Fibroblast of lung (primary cell): Measurements from ENCODE around the gene PDE4D. TPM values are rescaled to one million over a fixed set of nuclear protein-coding genes. Genes with fewer than 3 reads are reported as not detected.

Experiments
- DNase-seq, 2 donors: peaks; one replicate each; pipeline versions ENCODE4 v3.0.0 to v3.0.0-alpha.2; 2010; ENCODE audit warnings: low read depth in 2 of 2
- H2AFZ ChIP-seq: 2 replicates; pipeline ENCODE4 v1.5.1; 2012; ENCODE audit warnings: low read length, control low read depth, inconsistent platforms
- H3K27ac ChIP-seq: 2 replicates; pipeline ENCODE4 v1.5.1; 2011; ENCODE audit warnings: low read length, control low read depth; ENCODE audit not compliant: insufficient read depth
- H3K27me3 ChIP-seq: 2 replicates; pipeline ENCODE4 v1.5.1; 2011; ENCODE audit warnings: mild to moderate bottlenecking, low read length; ENCODE audit not compliant: control insufficient read depth, insufficient read depth
- H3K36me3 ChIP-seq: 2 replicates; pipeline ENCODE4 v1.5.1; 2011; ENCODE audit warnings: low read length; ENCODE audit not compliant: control insufficient read depth, insufficient read depth
- H3K4me1 ChIP-seq: 2 replicates; pipeline ENCODE4 v1.5.1; 2011; ENCODE audit warnings: low read length; ENCODE audit not compliant: control insufficient read depth, insufficient read depth; ENCODE audit errors: extremely low read depth
- H3K4me2 ChIP-seq: 2 replicates; pipeline ENCODE4 v1.5.1; 2011; ENCODE audit warnings: low read length, control low read depth; ENCODE audit not compliant: insufficient read depth; ENCODE audit errors: extremely low read depth
- H3K4me3 ChIP-seq, 4 experiments: fragments of 200-600 bp in 1 of 4; sonication (generic) in 1 of 4; replicated peaks in 1 of 4; 2 replicates each; pipeline ENCODE4 v1.5.1; 2011 to 2016; ENCODE audit warnings: low read length in 4 of 4, low read depth in 3 of 4, mild to moderate bottlenecking in 3 of 4, control low read depth in 2 of 4, inconsistent platforms in 1 of 4, mixed read lengths in 1 of 4; ENCODE audit not compliant: insufficient read depth in 1 of 4; ENCODE audit errors: control extremely low read depth in 1 of 4
- H3K79me2 ChIP-seq: 2 replicates; pipeline ENCODE4 v1.5.1; 2012; ENCODE audit warnings: mild to moderate bottlenecking, low read length, inconsistent platforms; ENCODE audit not compliant: control insufficient read depth, insufficient read depth
- H3K9ac ChIP-seq: 2 replicates; pipeline ENCODE4 v1.5.1; 2011; ENCODE audit warnings: mild to moderate bottlenecking, low read length, control low read depth; ENCODE audit not compliant: insufficient read depth
- H3K9me3 ChIP-seq: 2 replicates; pipeline ENCODE4 v1.5.1; 2012; ENCODE audit warnings: low read depth, low read length; ENCODE audit not compliant: control insufficient read depth, insufficient read depth
- H4K20me1 ChIP-seq: 2 replicates; pipeline ENCODE4 v1.5.1; 2011; ENCODE audit warnings: low read length; ENCODE audit not compliant: control insufficient read depth, insufficient read depth; ENCODE audit errors: extremely low read depth
- CTCF ChIP-seq, 2 donors: IDR thresholded peaks in 1 of 2; conservative IDR thresholded peaks in 1 of 2; 1 replicate in 1 of 2; 2 replicates in 1 of 2; pipeline ENCODE4 v1.5.1; 2011 to 2012; ENCODE audit warnings: low read length in 2 of 2, control low read depth in 1 of 2, inconsistent platforms in 1 of 2, low read depth in 1 of 2, mild to moderate bottlenecking in 1 of 2
- EZH2 ChIP-seq: IDR thresholded peaks from 2 replicates; pipeline ENCODE4 v1.5.1; 2012; ENCODE audit warnings: low read length, control low read depth, mild to moderate bottlenecking; ENCODE audit errors: missing control alignments
- polyA plus RNA-seq, 2 donors: library from polyadenylated mRNA; depleted of rRNA in 1 of 2; stranded (reverse) in 1 of 2; unstranded in 1 of 2; fragments of >200 nt; gene quantifications; 2 replicates each; pipeline ENCODE4 v1.2.1, GENCODE V29; 2011 to 2012; ENCODE audit warnings: missing spikeins in 1 of 2
- total RNA-seq: library from RNA; depleted of rRNA; stranded (reverse); fragments of >200 nt; gene quantifications from 2 replicates; pipeline ENCODE4 v1.2.1, GENCODE V29; 2014

Gene PDE4D
- total and polyA plus RNA-seq, 2 donors (not counting 1 experiment from before 2014, with no cell fraction given) = 2.1 to 8.3 TPM

- peaks cover 2% of the 10 kb centered on the region for H3K4me1 ChIP-seq
- no peak overlapping the region for H2AFZ ChIP-seq
- H3K36me3 ChIP-seq = no peaks in the 10 kb centered on the region
- H3K27me3 ChIP-seq = no peaks in the 10 kb centered on the region
- DNase-seq = peak in 1 of 2 donors; percentile 18
- no peaks in the 10 kb centered on the region for H3K9me3 ChIP-seq
- H3K4me3 ChIP-seq = no peak overlapping the region
- H3K27ac ChIP-seq = no peak overlapping the region
- H3K9ac ChIP-seq = no peak overlapping the region
- TF ChIP-seq CTCF (conservative IDR thresholded peaks at IDR 0.05 in 1 of 2, IDR thresholded peaks at IDR 0.05 in 1 of 2; ENCODE audit: low read depth in 1 of 2, low read length in 2 of 2) (no peak), EZH2 (no peak)
- no peak overlapping the region for H3K4me2 ChIP-seq
- H4K20me1 ChIP-seq = no peaks in the 10 kb centered on the region
- no peaks in the 10 kb centered on the region for H3K79me2 ChIP-seq
These were observed 309.5 kb downstream of the PDE4D start for GRCh38 chr5:59583810-59584562.

- no peaks in the 10 kb centered on the region for H3K9me3 ChIP-seq
- H3K4me3 ChIP-seq = no peak overlapping the region
- no peaks in the 10 kb centered on the region for H3K79me2 ChIP-seq
- H2AFZ ChIP-seq = no peak overlapping the region
- H3K27me3 ChIP-seq = no peaks in the 10 kb centered on the region
- no peak overlapping the region for H3K4me2 ChIP-seq
- no peaks in the 10 kb centered on the region for H3K36me3 ChIP-seq
- peak; percentile 6 to 54 for DNase-seq
- H4K20me1 ChIP-seq = no peaks in the 10 kb centered on the region
- H3K27ac ChIP-seq = no peak overlapping the region
- no peak overlapping the region for H3K9ac ChIP-seq
- no peak for TF ChIP-seq CTCF (conservative IDR thresholded peaks at IDR 0.05 in 1 of 2, IDR thresholded peaks at IDR 0.05 in 1 of 2; ENCODE audit: low read depth in 1 of 2, low read length in 2 of 2)
- TF ChIP-seq EZH2 = no peak
- H3K4me1 ChIP-seq = peaks cover 2% of the 10 kb centered on the region
These were observed 310.2 kb downstream of the PDE4D start for GRCh38 chr5:59583151-59583809.

- no peaks in the 10 kb centered on the region for H3K36me3 ChIP-seq
- no peak overlapping the region for H3K4me2 ChIP-seq
- H3K27me3 ChIP-seq = no peaks in the 10 kb centered on the region
- no peak for DNase-seq
- no peaks in the 10 kb centered on the region for H3K9me3 ChIP-seq
- TF ChIP-seq EZH2 (no peak), CTCF (conservative IDR thresholded peaks at IDR 0.05 in 1 of 2, IDR thresholded peaks at IDR 0.05 in 1 of 2; ENCODE audit: low read depth in 1 of 2, low read length in 2 of 2) (no peak)
- H2AFZ ChIP-seq = no peak overlapping the region
- H3K27ac ChIP-seq = no peak overlapping the region
- no peak overlapping the region for H3K9ac ChIP-seq
- no peaks in the 10 kb centered on the region for H4K20me1 ChIP-seq
- H3K4me3 ChIP-seq = no peak overlapping the region
- no peaks in the 10 kb centered on the region for H3K79me2 ChIP-seq
- H3K4me1 ChIP-seq = no peaks in the 10 kb centered on the region
These were observed 310.8 kb downstream of the PDE4D start for GRCh38 chr5:59582746-59583145.
